Smooth muscle cell (in vitro differentiated cells): Measurements from ENCODE around the gene TMEM247. TPM values are rescaled to one million over a fixed set of nuclear protein-coding genes. Genes with fewer than 3 reads are reported as not detected.

Source experiments
- DNase-seq: peaks from one replicate; lab custom pipeline; 2025; ENCODE audit not compliant: unreplicated experiment; lab: John Stamatoyannopoulos, UW
- H2AFZ ChIP-seq: fragments of 200-600 bp; sonication (generic); 2 replicates; pipeline ENCODE4 v1.6.0; 2016; ENCODE audit warnings: antibody characterized with exemption, low read depth, mild to moderate bottlenecking
- H3F3A ChIP-seq: fragments of 200-600 bp; sonication (generic); 2 replicates; pipeline ENCODE4 v1.6.0; 2017; ENCODE audit warnings: antibody characterized with exemption, low read depth
- H3K27ac ChIP-seq: fragments of 200-600 bp; sonication (generic); 2 replicates; pipeline ENCODE4 v1.5.1; 2016; ENCODE audit warnings: low read depth, mild to moderate bottlenecking
- H3K27me3 ChIP-seq: fragments of 200-600 bp; sonication (generic); 2 replicates; pipeline ENCODE4 v1.6.1; 2016; ENCODE audit warnings: low read depth, mild to moderate bottlenecking
- H3K36me3 ChIP-seq: fragments of 200-600 bp; sonication (generic); 2 replicates; pipeline ENCODE4 v1.5.1; 2016; ENCODE audit warnings: low read depth
- H3K4me1 ChIP-seq: fragments of 200-600 bp; sonication (generic); 2 replicates; pipeline ENCODE4 v1.5.1; 2016; ENCODE audit warnings: low read depth
- H3K4me2 ChIP-seq: fragments of 200-600 bp; sonication (generic); 2 replicates; pipeline ENCODE4 v1.6.0; 2016; ENCODE audit warnings: mild to moderate bottlenecking
- H3K4me3 ChIP-seq: fragments of 200-600 bp; sonication (generic); 2 replicates; pipeline ENCODE4 v1.5.1; 2016; ENCODE audit warnings: mild to moderate bottlenecking
- H3K79me2 ChIP-seq: fragments of 200-600 bp; sonication (generic); 2 replicates; pipeline ENCODE4 v1.6.0; 2016; ENCODE audit warnings: low read depth, mild to moderate bottlenecking
- H3K9ac ChIP-seq: fragments of 200-600 bp; sonication (generic); 2 replicates; pipeline ENCODE4 v1.6.0; 2016; ENCODE audit warnings: low read depth
- H3K9me3 ChIP-seq: fragments of 200-600 bp; sonication (generic); replicated peaks from 2 replicates; pipeline ENCODE4 v1.5.1; 2016; ENCODE audit warnings: low read depth
- H4K20me1 ChIP-seq: fragments of 200-600 bp; sonication (generic); 2 replicates; pipeline ENCODE4 v1.6.0; 2016; ENCODE audit warnings: low read depth
- WGBS: methylation state at CpG from one replicate; pipeline ENCODE4 v1.1.7; 2016; ENCODE audit warnings: low lambda C conversion rate; 5-methylcytosine and 5-hydroxymethylcytosine counted together
- polyA plus RNA-seq: library from polyadenylated mRNA; unstranded; fragments of >200 nt; fragmentation: Nextera tagmentation; extraction: Ambion mirVana; gene quantifications from 2 replicates; pipeline ENCODE4 v1.2.1, GENCODE V29; 2016
- total RNA-seq: library from RNA; depleted of rRNA; stranded (reverse); fragments of >200 nt; gene quantifications from 2 replicates; pipeline ENCODE4 v1.2.3, GENCODE V29; 2014
- TF ChIP-seq, protein P1 (sequence below): fragments of 200-600 bp; sonication (generic); IDR thresholded peaks from 2 replicates; pipeline ENCODE4 v1.5.1; 2017; ENCODE audit warnings: borderline replicate concordance, mild to moderate bottlenecking, antibody characterized with exemption; ENCODE audit not compliant: insufficient read depth, poor library complexity, severe bottlenecking

Gene TMEM247
- total RNA-seq (not detected in 2 replicates), polyA plus RNA-seq (not detected in 2 replicates)

DNA sequence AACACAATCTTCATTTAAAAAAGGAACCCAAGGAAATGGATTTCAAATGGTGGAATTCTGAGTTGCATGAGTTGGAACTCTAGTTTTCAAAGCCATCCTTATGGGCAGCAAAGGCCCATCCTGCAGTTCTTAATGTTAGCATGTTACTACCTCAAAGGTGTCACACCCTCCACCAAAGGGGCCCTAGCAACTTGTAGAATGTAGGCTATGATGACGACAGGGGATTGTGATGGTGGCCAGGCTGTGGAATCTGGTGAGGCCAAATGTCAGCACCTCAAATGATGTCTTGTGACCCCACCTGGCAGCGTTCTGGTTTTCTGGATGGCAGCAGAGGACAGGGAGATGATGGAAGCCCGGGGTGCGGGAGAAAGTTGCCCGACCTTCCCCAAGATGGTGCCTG is at the start of gene TMEM247:
Gene TMEM247 (plus strand): TSS at position 301 of the 400 bp plus-strand sequence.
- Histone ChIP-seq H3K9me3 (no peaks in the 10 kb centered on the region), H3K9ac (no peak within 1 kb of the TSS), H3K4me2 (no peak within 1 kb of the TSS), H3F3A (peaks cover 9% of the 10 kb centered on the region), H3K4me3 (no peak within 1 kb of the TSS), H4K20me1 (no peaks in the 10 kb centered on the region), H2AFZ (no peak within 1 kb of the TSS), H3K36me3 (no peaks in the 10 kb centered on the region), H3K27me3 (no peaks in the 10 kb centered on the region), H3K27ac (no peak within 1 kb of the TSS), H3K79me2 (no peaks in the 10 kb centered on the region), H3K4me1 (no peaks in the 10 kb centered on the region)
- TF ChIP-seq, protein P1, sequence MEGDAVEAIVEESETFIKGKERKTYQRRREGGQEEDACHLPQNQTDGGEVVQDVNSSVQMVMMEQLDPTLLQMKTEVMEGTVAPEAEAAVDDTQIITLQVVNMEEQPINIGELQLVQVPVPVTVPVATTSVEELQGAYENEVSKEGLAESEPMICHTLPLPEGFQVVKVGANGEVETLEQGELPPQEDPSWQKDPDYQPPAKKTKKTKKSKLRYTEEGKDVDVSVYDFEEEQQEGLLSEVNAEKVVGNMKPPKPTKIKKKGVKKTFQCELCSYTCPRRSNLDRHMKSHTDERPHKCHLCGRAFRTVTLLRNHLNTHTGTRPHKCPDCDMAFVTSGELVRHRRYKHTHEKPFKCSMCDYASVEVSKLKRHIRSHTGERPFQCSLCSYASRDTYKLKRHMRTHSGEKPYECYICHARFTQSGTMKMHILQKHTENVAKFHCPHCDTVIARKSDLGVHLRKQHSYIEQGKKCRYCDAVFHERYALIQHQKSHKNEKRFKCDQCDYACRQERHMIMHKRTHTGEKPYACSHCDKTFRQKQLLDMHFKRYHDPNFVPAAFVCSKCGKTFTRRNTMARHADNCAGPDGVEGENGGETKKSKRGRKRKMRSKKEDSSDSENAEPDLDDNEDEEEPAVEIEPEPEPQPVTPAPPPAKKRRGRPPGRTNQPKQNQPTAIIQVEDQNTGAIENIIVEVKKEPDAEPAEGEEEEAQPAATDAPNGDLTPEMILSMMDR = no peak
- 95% methylated on average over 5 of the region's 5 CpGs for WGBS
- no peak for DNase-seq

DNA sequence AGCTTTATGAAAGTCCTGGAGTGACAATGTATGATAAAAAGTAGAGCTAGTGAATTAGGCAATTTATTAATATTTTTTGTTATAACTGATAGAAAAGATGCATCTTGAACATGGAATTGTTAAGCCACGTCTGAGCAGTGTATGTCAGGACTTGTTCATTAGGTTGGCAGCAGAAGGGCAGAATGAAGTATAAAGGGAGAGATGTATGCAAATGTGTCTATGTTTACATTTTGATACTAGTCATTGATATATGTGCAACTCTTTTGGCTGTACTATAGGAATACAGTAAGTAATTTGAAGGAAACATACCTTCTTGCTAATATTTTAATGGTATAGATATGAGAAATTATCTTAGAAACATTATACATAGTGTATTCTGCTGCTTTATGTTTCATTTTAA is 49.0 kb upstream of the TMEM247 start:
- Histone ChIP-seq H3K4me1 (peaks cover 6% of the 10 kb centered on the region), H3K27ac (no peak overlapping the region), H3K4me3 (no peak overlapping the region), H2AFZ (no peak overlapping the region), H3K9me3 (no peaks in the 10 kb centered on the region), H3K4me2 (no peak overlapping the region), H3F3A (no peaks in the 10 kb centered on the region), H4K20me1 (no peaks in the 10 kb centered on the region), H3K27me3 (no peaks in the 10 kb centered on the region), H3K9ac (no peak overlapping the region), H3K79me2 (no peaks in the 10 kb centered on the region), H3K36me3 (no peaks in the 10 kb centered on the region)
- TF ChIP-seq, protein P1 = no peak
- 90% methylated on average over 1 of the region's 1 CpG for WGBS
- no peak for DNase-seq

DNA sequence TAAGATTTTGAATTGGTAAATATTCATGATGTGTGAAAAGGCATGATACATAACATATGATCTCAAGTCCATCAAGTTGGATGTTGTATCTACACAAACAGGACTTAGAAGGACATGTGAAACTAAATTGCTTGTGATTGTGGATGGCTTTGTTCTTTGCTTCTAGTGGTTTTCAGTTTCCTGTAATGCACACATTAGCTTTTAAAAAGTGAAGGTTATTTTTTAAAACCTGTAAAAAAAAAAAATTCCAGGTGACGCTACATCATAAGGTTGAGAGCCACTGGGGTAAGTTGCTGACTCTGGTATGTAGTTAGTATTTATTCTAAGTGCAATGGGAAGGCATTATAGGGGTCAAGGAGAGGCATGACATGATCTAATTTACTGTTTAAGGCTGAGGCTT is 48.4 kb upstream of the TMEM247 start:
- H2AFZ ChIP-seq = no peak overlapping the region
- peaks cover 3% of the 10 kb centered on the region for H3F3A ChIP-seq
- no peak for DNase-seq
- no peak overlapping the region for H3K27ac ChIP-seq
- H4K20me1 ChIP-seq = no peaks in the 10 kb centered on the region
- TF ChIP-seq, protein P1 = no peak
- H3K4me1 ChIP-seq = peaks cover 10% of the 10 kb centered on the region
- no peak overlapping the region for H3K4me3 ChIP-seq
- no peaks in the 10 kb centered on the region for H3K36me3 ChIP-seq
- no peak overlapping the region for H3K4me2 ChIP-seq
- WGBS = 84% methylated on average over 1 of the region's 1 CpG
- H3K79me2 ChIP-seq = no peaks in the 10 kb centered on the region
- no peaks in the 10 kb centered on the region for H3K9me3 ChIP-seq
- no peaks in the 10 kb centered on the region for H3K27me3 ChIP-seq
- no peak overlapping the region for H3K9ac ChIP-seq

DNA sequence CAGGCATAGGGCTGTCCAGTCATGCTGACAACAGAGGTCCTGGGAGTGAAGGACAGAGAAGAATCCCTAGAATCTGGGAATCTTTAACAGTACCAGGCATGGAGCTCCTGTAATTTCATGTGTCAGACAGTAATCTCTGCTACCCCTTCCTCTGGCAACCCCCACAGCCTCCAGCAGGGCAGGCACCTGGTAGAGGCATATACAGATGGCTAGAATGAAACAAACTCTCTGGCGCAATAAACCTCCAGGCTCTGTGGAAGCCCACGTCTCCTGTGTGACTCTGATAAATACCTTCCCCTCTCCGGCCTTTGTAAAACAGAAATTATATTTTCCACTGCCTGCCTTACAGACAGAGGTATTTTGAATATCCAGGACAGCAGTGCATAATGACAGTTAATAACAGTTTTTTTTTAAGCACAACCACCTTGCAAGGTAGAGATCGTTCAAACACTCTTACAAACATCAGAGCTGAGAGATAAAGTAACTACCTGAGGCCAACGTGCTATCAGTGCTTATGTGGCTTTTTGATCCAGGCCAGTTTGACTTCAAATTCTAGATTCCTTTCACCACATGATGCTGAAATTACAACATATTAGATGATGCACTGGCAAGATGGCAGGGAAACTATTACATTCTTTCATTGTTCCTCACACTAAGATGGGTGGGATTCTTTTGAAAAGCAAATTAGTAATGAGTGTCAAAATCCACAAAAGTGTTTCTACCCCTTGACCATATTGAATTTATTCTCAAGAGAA is 47.7 kb upstream of the TMEM247 start:
- Histone ChIP-seq H2AFZ (no peak overlapping the region), H3K79me2 (no peaks in the 10 kb centered on the region), H3K4me3 (no peak overlapping the region), H3K4me1 (peaks cover 10% of the 10 kb centered on the region), H3K9me3 (no peaks in the 10 kb centered on the region), H3K27ac (no peak overlapping the region), H3K9ac (no peak overlapping the region), H3F3A (peaks cover 3% of the 10 kb centered on the region), H3K4me2 (no peak overlapping the region), H3K27me3 (no peaks in the 10 kb centered on the region), H3K36me3 (no peaks in the 10 kb centered on the region), H4K20me1 (no peaks in the 10 kb centered on the region)
- DNase-seq = no peak
- TF ChIP-seq, protein P1 = no peak
- WGBS = 77% methylated on average over 5 of the region's 5 CpGs
